H9 (cell line): ENCODE data around the gene THRB. TPM values are rescaled to one million over a fixed set of nuclear protein-coding genes. Genes with fewer than 3 reads are reported as not detected.

Experiments used
- DNase-seq: peaks from one replicate; pipeline ENCODE4 v3.0.0-alpha.2; 2017
- H2AFZ ChIP-seq: one replicate; pipeline ENCODE4 v1.6.1; 2013; ENCODE audit warnings: mild to moderate bottlenecking, low read length, control low read depth, moderate library complexity
- H2AK5ac ChIP-seq: 2 replicates; pipeline ENCODE4 v1.6.1; 2013; ENCODE audit warnings: low read length, control low read depth, mixed read lengths; ENCODE audit not compliant: insufficient read length
- H2BK120ac ChIP-seq: one replicate; pipeline ENCODE4 v1.6.1; 2013; ENCODE audit warnings: low read depth, mild to moderate bottlenecking, low read length, control low read depth, inconsistent platforms; ENCODE audit not compliant: poor library complexity, severe bottlenecking
- H2BK12ac ChIP-seq: 2 replicates; pipeline ENCODE4 v1.6.1; 2013; ENCODE audit warnings: low read length, control low read depth, mixed read lengths, low read depth; ENCODE audit not compliant: insufficient read length
- H2BK15ac ChIP-seq: 2 replicates; pipeline ENCODE4 v1.6.1; 2013; ENCODE audit warnings: low read depth, low read length, control low read depth
- H2BK20ac ChIP-seq: one replicate; pipeline ENCODE4 v1.6.1; 2013; ENCODE audit warnings: low read depth, mild to moderate bottlenecking, low read length, control low read depth, inconsistent platforms; ENCODE audit not compliant: poor library complexity, severe bottlenecking
- H2BK5ac ChIP-seq: 2 replicates; pipeline ENCODE4 v1.6.1; 2013; ENCODE audit warnings: low read length, control low read depth, mixed read lengths; ENCODE audit not compliant: insufficient read length
- H3K14ac ChIP-seq: 2 replicates; pipeline ENCODE4 v1.6.1; 2013; ENCODE audit warnings: low read length, control low read depth; ENCODE audit not compliant: insufficient read depth
- H3K18ac ChIP-seq: 2 replicates; pipeline ENCODE4 v1.6.1; 2013; ENCODE audit warnings: low read depth, mild to moderate bottlenecking, mixed read lengths, low read length, control low read depth; ENCODE audit not compliant: insufficient read length
- H3K23ac ChIP-seq: 2 replicates; pipeline ENCODE4 v1.6.1; 2013; ENCODE audit warnings: low read length, control low read depth, mixed read lengths, low read depth; ENCODE audit not compliant: insufficient read length
- H3K23me2 ChIP-seq: 2 replicates; pipeline ENCODE4 v1.6.1; 2013; ENCODE audit warnings: low read depth, mild to moderate bottlenecking, mixed read lengths, low read length, control low read depth; ENCODE audit not compliant: insufficient read length, poor library complexity, severe bottlenecking
- H3K27ac ChIP-seq: 2 replicates; pipeline ENCODE4 v1.5.1; 2013; ENCODE audit warnings: low read length, control low read depth, mixed read lengths, low read depth; ENCODE audit not compliant: insufficient read length
- H3K27me3 ChIP-seq: 2 replicates; pipeline ENCODE4 v1.6.1; 2013; ENCODE audit warnings: low read length, control low read depth, inconsistent platforms; ENCODE audit not compliant: insufficient read depth
- H3K4ac ChIP-seq: 2 replicates; pipeline ENCODE4 v1.6.1; 2013; ENCODE audit warnings: low read depth, mild to moderate bottlenecking, control low read depth, inconsistent platforms, low read length, moderate library complexity
- H3K4me1 ChIP-seq: 2 replicates; pipeline ENCODE4 v1.6.1; 2013; ENCODE audit warnings: low read length, control low read depth, inconsistent platforms; ENCODE audit not compliant: insufficient read depth
- H3K4me2 ChIP-seq: 2 replicates; pipeline ENCODE4 v1.6.1; 2013; ENCODE audit warnings: low read length, control low read depth, mixed read lengths; ENCODE audit not compliant: insufficient read length, insufficient read depth
- H3K56ac ChIP-seq: 2 replicates; pipeline ENCODE4 v1.6.1; 2013; ENCODE audit warnings: low read depth, mild to moderate bottlenecking, mixed read lengths, low read length, control low read depth; ENCODE audit not compliant: insufficient read length
- H3K79me1 ChIP-seq: 2 replicates; pipeline ENCODE4 v1.6.1; 2013; ENCODE audit warnings: low read depth, mild to moderate bottlenecking, moderate library complexity, low read length, control low read depth, inconsistent platforms; ENCODE audit not compliant: insufficient read depth, poor library complexity, severe bottlenecking
- H3K79me2 ChIP-seq: 2 replicates; pipeline ENCODE4 v1.6.1; 2013; ENCODE audit warnings: low read length, control low read depth, inconsistent platforms; ENCODE audit not compliant: insufficient read depth
- H3K9ac ChIP-seq: 2 replicates; pipeline ENCODE4 v1.6.1; 2013; ENCODE audit warnings: low read length, control low read depth, mixed read lengths; ENCODE audit not compliant: insufficient read length; ENCODE audit errors: extremely low read depth
- H3K9me3 ChIP-seq: one replicate; pipeline ENCODE4 v1.6.1; 2013; ENCODE audit warnings: low read depth, low read length, inconsistent platforms; ENCODE audit not compliant: control insufficient read depth
- H3T11ph ChIP-seq: one replicate; pipeline ENCODE4 v1.6.1; 2013; ENCODE audit warnings: mild to moderate bottlenecking, low read length, control low read depth, inconsistent platforms
- H4K20me1 ChIP-seq: one replicate; pipeline ENCODE4 v1.6.1; 2013; ENCODE audit not compliant: control insufficient read depth, insufficient read length, insufficient read depth
- H4K5ac ChIP-seq: 2 replicates; pipeline ENCODE4 v1.6.1; 2013; ENCODE audit warnings: low read depth, mild to moderate bottlenecking, mixed read lengths, low read length, control low read depth; ENCODE audit not compliant: insufficient read length
- H4K8ac ChIP-seq: replicated peaks from 2 replicates; pipeline ENCODE4 v1.6.1; 2013; ENCODE audit warnings: low read length, control low read depth, mixed read lengths, low read depth; ENCODE audit not compliant: insufficient read length
- H4K91ac ChIP-seq: 2 replicates; pipeline ENCODE4 v1.6.1; 2013; ENCODE audit warnings: low read depth, mild to moderate bottlenecking, moderate library complexity, mixed read lengths, low read length, control low read depth; ENCODE audit not compliant: insufficient read length
- H3K27ac Mint-ChIP-seq, 3 experiments: 2 replicates in 2 of 3; 3 replicates in 1 of 3; pipeline ENCODE4 v1.8.0; 2020 to 2021; ENCODE audit warnings: mixed read lengths in 3 of 3, mild to moderate bottlenecking in 1 of 3, moderate library complexity in 1 of 3
- H3K27me3 Mint-ChIP-seq: 2 replicates; pipeline ENCODE4 v1.8.0; 2021; ENCODE audit warnings: low read depth, mild to moderate bottlenecking, moderate library complexity, mixed read lengths
- H3K36me3 Mint-ChIP-seq, 3 experiments: 2 replicates in 2 of 3; 3 replicates in 1 of 3; pipeline ENCODE4 v1.8.0; 2020 to 2021; ENCODE audit warnings: low read depth in 3 of 3, mixed read lengths in 3 of 3; ENCODE audit not compliant: insufficient read depth in 1 of 3
- H3K4me1 Mint-ChIP-seq, 2 experiments: 2 replicates each; pipeline ENCODE4 v1.8.0; 2020; ENCODE audit warnings: mixed read lengths in 2 of 2
- H3K4me3 Mint-ChIP-seq, 2 experiments: 2 replicates in 1 of 2; 3 replicates in 1 of 2; pipeline ENCODE4 v1.8.0; 2020 to 2021; ENCODE audit warnings: mild to moderate bottlenecking in 2 of 2, mixed read lengths in 2 of 2, moderate library complexity in 1 of 2
- H3K9me3 Mint-ChIP-seq, 2 experiments: 2 replicates in 1 of 2; 3 replicates in 1 of 2; pipeline ENCODE4 v1.8.0; 2020; ENCODE audit warnings: mild to moderate bottlenecking in 2 of 2, mixed read lengths in 2 of 2, moderate library complexity in 1 of 2
- CTCF ChIP-seq: fragments of 200-600 bp; sonication (generic); conservative IDR thresholded peaks from 3 replicates; pipeline ENCODE4 v1.8.0; 2021; ENCODE audit warnings: antibody characterized with exemption, mild to moderate bottlenecking
- WGBS: extraction: QIAGEN DNeasy Blood & Tissue Kit; methylation state at CpG from one replicate; pipeline ENCODE4 v1.1.7; 2013; ENCODE audit warnings: missing lambda C conversion rate, low lambda C conversion rate, mixed read lengths; ENCODE audit not compliant: insufficient read length; ENCODE audit errors: extremely low coverage; 5-methylcytosine and 5-hydroxymethylcytosine counted together
- total RNA-seq: library from RNA; stranded (reverse); gene quantifications from 2 replicates; pipeline ENCODE4 v1.2.1, GENCODE V29; 2021

THRB gene
- total RNA-seq, 1 experiment from 2014 or later: 8.6 TPM

- Histone ChIP-seq H3K23ac (no peak overlapping the region), H2BK120ac (no peak overlapping the region), H3K79me2 (no peaks in the 10 kb centered on the region), H3K27me3 (no peaks in the 10 kb centered on the region), H3K18ac (no peak overlapping the region), H4K8ac (no peak overlapping the region), H3K27ac (no peak overlapping the region), H2AFZ (no peak overlapping the region), H3K4me1 (no peaks in the 10 kb centered on the region), H3K14ac (no peak overlapping the region), H2BK12ac (no peak overlapping the region), H4K5ac (no peak overlapping the region), H3K9me3 (no peaks in the 10 kb centered on the region), H3K23me2 (no peaks in the 10 kb centered on the region), H3K9ac (no peak overlapping the region), H4K20me1 (no peaks in the 10 kb centered on the region), H3T11ph (no peak overlapping the region), H2BK20ac (no peak overlapping the region), H2BK15ac (no peak overlapping the region; the same call in 1 of the 2 replicates), H3K79me1 (no peaks in the 10 kb centered on the region), H4K91ac (no peak overlapping the region), H2AK5ac (no peak overlapping the region), H3K4me2 (no peak overlapping the region), H2BK5ac (no peak overlapping the region), H3K56ac (no peak overlapping the region), H3K4ac (no peak overlapping the region)
- Mint-ChIP-seq H3K4me1 (no peaks in the 10 kb centered on the region), H3K36me3 (peaks cover 0 to 3% (median 0%) of the 10 kb centered on the region in 3 experiments; a peak in 1 of 7 replicates), H3K27me3 (no peaks in the 10 kb centered on the region), H3K9me3 (no peaks in the 10 kb centered on the region), H3K4me3 (no peak overlapping the region), H3K27ac (no peak overlapping the region)
- no peak for DNase-seq
- no CpG with 5 or more reads among the region's 10 CpGs for WGBS
- TF ChIP-seq CTCF: no peak
These were observed 39.0 kb upstream of the THRB start for GRCh38 chr3:24533561-24534193.
